ENCODE measurements around the gene FOXS1. TPM values are rescaled to one million over a fixed set of nuclear protein-coding genes. Genes with fewer than 3 reads are reported as not detected.

FOXS1 gene
- not detected in 2 replicates for total RNA-seq (2013; cell fraction: nucleolus; rRNA removed)
- total RNA-seq (2014; rRNA removed) (not detected in 2 replicates), total RNA-seq (2014; rRNA removed; fragmentation: Illumina TruSeq; extraction: Trizol) (not detected in 2 replicates), total RNA-seq (2021) (not detected in 2 replicates), polyA plus RNA-seq (2011; rRNA removed) (not detected in 2 replicates), polyA plus RNA-seq (2014; fragmentation: Illumina TruSeq; extraction: Trizol) (not detected in 2 replicates), polyA plus RNA-seq (2014; fragmentation: Nextera tagmentation; extraction: Ambion mirVana) (not detected), polyA plus RNA-seq (2014; rRNA removed) (not detected in 2 replicates), polyA plus RNA-seq (2016; fragmentation: Nextera tagmentation; extraction: Ambion mirVana) (not detected), polyA minus RNA-seq (2011; rRNA and poly(A)+ RNA removed) (not detected in 2 replicates), Bru-seq, nascent RNA (not detected), BruChase-seq, experiment 1, labeled RNA remaining after a 6-hour chase (not detected), BruChase-seq, experiment 2, labeled RNA remaining after a 2-hour chase (not detected)
- polyA plus RNA-seq (2011; ENCODE audit: low read depth): not detected
- polyA plus RNA-seq (2011; cell fraction: cytosol; rRNA removed): not detected in 2 replicates
- polyA plus RNA-seq (2011; cell fraction: nucleus; rRNA removed): not detected in 2 replicates
- polyA plus RNA-seq (2012): not detected in 2 replicates
- not detected in 2 replicates for polyA minus RNA-seq (2011; cell fraction: cytosol; rRNA and poly(A)+ RNA removed)
- not detected in 2 replicates for polyA minus RNA-seq (2011; cell fraction: nucleus; rRNA and poly(A)+ RNA removed)
- long read RNA-seq, experiment 1: 0 reads
- long read RNA-seq, experiment 2: 0 reads

DNA sequence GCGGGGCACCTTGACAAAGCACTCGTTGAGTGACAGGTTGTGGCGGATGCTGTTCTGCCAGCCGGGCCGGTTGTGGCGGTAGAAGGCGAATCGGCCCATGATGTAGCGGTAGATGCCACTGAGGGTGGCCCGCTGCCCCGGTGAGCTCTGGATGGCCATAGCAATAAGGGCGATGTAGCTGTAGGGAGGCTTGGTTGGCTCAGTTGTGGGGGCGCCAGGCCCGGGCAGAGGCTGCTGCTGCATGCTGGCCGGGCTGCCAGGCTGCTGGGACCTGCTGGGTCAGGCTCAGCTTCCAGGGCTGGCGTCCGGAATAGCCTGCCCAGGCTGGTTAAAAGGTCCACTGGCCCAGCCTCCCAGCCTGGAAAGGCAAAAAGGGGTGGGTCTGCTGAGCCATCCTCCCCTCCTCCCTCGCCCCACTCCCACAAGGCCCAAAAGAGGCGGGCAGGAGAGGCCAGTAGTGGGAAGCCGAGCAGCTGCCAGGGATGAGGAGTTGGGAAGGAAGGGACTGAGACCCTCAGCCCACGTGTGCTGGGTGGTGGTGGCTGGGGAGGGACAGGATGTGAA is at the start of gene FOXS1:
TSS of gene FOXS1 (minus strand) at position 305 of the 564 bp plus-strand sequence. CDS start at position 243, 62 bp downstream.
- CTCF ChIA-PET: interaction anchor here (0.8 to 7.3 kb wide), 5 partner anchors 10 to 187 kb away, joined by 3 to 109 read pairs (median 3); partner anchors contain the start of gene MYLK2

More for the DNA sequence above, at the start of gene FOXS1:
- ATAC-seq: no peak
- DNase-seq (ENCODE audit: low read depth, low spot score): no peak
- no peak within 1 kb of the TSS for H3K4me2 ChIP-seq (ENCODE audit: control insufficient read depth, insufficient read depth)
- intact Hi-C loops (cut with micrococcal nuclease; ENCODE audit: unreplicated experiment) (loop anchor here (5.0 kb wide), 1 partner anchor 172 kb away; no protein-coding TSS in a partner anchor), in situ Hi-C loops (cut with MboI) (no loop called here)
- H3K9ac ChIP-seq (ENCODE audit: control insufficient read depth, insufficient read depth, low read length): no peak within 1 kb of the TSS
- ChIA-PET POLR2A (no interaction called here), RAD21 (ENCODE audit: unreplicated experiment) (interaction anchor here (1.7 to 1.9 kb wide), 2 partner anchors 22 to 112 kb away, joined by 4 read pairs; no protein-coding TSS in a partner anchor), SMC1A (ENCODE audit: uncharacterized antibody, unreplicated experiment) (no interaction called here)
- H3K4me3 ChIP-seq: no peak within 1 kb of the TSS
- H2AFZ ChIP-seq (ENCODE audit: control insufficient read depth, low read depth, low read length): no peak within 1 kb of the TSS
- 70% methylated on average over 21 of the region's 21 CpGs for WGBS (ENCODE audit: insufficient coverage, insufficient replicate concordance, low lambda C conversion rate, missing lambda C conversion rate)
- H3K27ac ChIP-seq (ENCODE audit: control insufficient read depth, insufficient read depth): no peak within 1 kb of the TSS
- TF ChIP-seq MTA2 (IDR thresholded peaks at IDR 0.05; ENCODE audit: low read depth) (no peak), EGR1 (IDR thresholded peaks at IDR 0.05; ENCODE audit: borderline replicate concordance in 1 of 2, low read depth in 2 of 2, low read length in 2 of 2) (no peak), RAD21 (IDR thresholded peaks at IDR 0.05; ENCODE audit: insufficient read depth, low read depth, low read length) (no peak), CBFB (IDR thresholded peaks at IDR 0.05; ENCODE audit: low read depth) (no peak), SRF (IDR thresholded peaks at IDR 0.05; ENCODE audit: low read depth in 2 of 2, low read length in 2 of 2) (no peak), BHLHE40 (IDR thresholded peaks at IDR 0.05; ENCODE audit: borderline replicate concordance in 1 of 2, low read depth in 2 of 2, low read length in 1 of 2) (no peak), HDAC6 (IDR thresholded peaks at IDR 0.05; ENCODE audit: unreplicated experiment) (no peak), MXI1 (IDR thresholded peaks at IDR 0.05; ENCODE audit: low read depth, low read length) (no peak), EED (IDR thresholded peaks at IDR 0.05; ENCODE audit: low read depth) (no peak), RAD51 (IDR thresholded peaks at IDR 0.05) (no peak), PML (IDR thresholded peaks at IDR 0.05; ENCODE audit: low read length) (no peak), ZNF207 (IDR thresholded peaks at IDR 0.05; ENCODE audit: borderline replicate concordance) (no peak)
- TF ChIP-seq, protein P1, sequence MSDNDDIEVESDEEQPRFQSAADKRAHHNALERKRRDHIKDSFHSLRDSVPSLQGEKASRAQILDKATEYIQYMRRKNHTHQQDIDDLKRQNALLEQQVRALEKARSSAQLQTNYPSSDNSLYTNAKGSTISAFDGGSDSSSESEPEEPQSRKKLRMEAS (IDR thresholded peaks at IDR 0.05; ENCODE audit: low read depth, low read length): no peak
- TF ChIP-seq, protein P2, sequence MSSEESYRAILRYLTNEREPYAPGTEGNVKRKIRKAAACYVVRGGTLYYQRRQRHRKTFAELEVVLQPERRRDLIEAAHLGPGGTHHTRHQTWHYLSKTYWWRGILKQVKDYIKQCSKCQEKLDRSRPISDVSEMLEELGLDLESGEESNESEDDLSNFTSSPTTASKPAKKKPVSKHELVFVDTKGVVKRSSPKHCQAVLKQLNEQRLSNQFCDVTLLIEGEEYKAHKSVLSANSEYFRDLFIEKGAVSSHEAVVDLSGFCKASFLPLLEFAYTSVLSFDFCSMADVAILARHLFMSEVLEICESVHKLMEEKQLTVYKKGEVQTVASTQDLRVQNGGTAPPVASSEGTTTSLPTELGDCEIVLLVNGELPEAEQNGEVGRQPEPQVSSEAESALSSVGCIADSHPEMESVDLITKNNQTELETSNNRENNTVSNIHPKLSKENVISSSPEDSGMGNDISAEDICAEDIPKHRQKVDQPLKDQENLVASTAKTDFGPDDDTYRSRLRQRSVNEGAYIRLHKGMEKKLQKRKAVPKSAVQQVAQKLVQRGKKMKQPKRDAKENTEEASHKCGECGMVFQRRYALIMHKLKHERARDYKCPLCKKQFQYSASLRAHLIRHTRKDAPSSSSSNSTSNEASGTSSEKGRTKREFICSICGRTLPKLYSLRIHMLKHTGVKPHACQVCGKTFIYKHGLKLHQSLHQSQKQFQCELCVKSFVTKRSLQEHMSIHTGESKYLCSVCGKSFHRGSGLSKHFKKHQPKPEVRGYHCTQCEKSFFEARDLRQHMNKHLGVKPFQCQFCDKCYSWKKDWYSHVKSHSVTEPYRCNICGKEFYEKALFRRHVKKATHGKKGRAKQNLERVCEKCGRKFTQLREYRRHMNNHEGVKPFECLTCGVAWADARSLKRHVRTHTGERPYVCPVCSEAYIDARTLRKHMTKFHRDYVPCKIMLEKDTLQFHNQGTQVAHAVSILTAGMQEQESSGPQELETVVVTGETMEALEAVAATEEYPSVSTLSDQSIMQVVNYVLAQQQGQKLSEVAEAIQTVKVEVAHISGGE (CRISPR knock-in tag; IDR thresholded peaks at IDR 0.05): no peak
- TF ChIP-seq, protein P3, sequence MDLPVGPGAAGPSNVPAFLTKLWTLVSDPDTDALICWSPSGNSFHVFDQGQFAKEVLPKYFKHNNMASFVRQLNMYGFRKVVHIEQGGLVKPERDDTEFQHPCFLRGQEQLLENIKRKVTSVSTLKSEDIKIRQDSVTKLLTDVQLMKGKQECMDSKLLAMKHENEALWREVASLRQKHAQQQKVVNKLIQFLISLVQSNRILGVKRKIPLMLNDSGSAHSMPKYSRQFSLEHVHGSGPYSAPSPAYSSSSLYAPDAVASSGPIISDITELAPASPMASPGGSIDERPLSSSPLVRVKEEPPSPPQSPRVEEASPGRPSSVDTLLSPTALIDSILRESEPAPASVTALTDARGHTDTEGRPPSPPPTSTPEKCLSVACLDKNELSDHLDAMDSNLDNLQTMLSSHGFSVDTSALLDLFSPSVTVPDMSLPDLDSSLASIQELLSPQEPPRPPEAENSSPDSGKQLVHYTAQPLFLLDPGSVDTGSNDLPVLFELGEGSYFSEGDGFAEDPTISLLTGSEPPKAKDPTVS (IDR thresholded peaks at IDR 0.05; ENCODE audit: low read depth, low read length): no peak
- no peaks in the 10 kb centered on the region; the same call in 1 of the 2 replicates for H4K20me1 ChIP-seq (ENCODE audit: control insufficient read depth, insufficient read depth)
- H3K9me3 ChIP-seq (replicated peaks; ENCODE audit: control insufficient read depth, insufficient read depth, low read length): no peaks in the 10 kb centered on the region
- FAIRE-seq: no peak
- no peaks in the 10 kb centered on the region; a peak in 2 of 4 replicates for H3K27me3 ChIP-seq (replicated peaks in 1 of 2; ENCODE audit: control insufficient read depth in 2 of 2, insufficient read depth in 2 of 2, low read length in 1 of 2)
- no TSS peak for BruUV-seq (replicated peaks)
- H3K79me2 ChIP-seq (ENCODE audit: control insufficient read depth, insufficient read depth, low read length): no peaks in the 10 kb centered on the region
- H3K36me3 ChIP-seq (ENCODE audit: control insufficient read depth in 2 of 2, insufficient read depth in 2 of 2, low read length in 1 of 2): no peaks in the 10 kb centered on the region
- peaks cover 5% of the 10 kb centered on the region; the same call in 1 of the 2 replicates for H3K4me1 ChIP-seq (ENCODE audit: control insufficient read depth, insufficient read depth, low read length)

Data from GM12878 (cell line).